DMS153 treated with DMSO at 0.1 percent for 48 hours (cell line): ENCODE data around the gene TMPRSS4.
"Not testable (repeated sequence)": the region's sequence is repeated elsewhere in the genome, so short reads cannot be mapped to it uniquely, and the experiment has no call there.

Experiments
- DNase-seq: peaks from one replicate; lab custom pipeline; 2025; ENCODE audit not compliant: unreplicated experiment; lab: John Stamatoyannopoulos, UW

Gene TMPRSS4

GRCh38 chr11:118056806-118057205 lies 20.1 kb upstream of the TMPRSS4 start:
- DNase-seq, result no peak

- no peak for DNase-seq
Measured at GRCh38 chr11:118057251-118058145, 19.4 kb upstream of the TMPRSS4 start.

DNA sequence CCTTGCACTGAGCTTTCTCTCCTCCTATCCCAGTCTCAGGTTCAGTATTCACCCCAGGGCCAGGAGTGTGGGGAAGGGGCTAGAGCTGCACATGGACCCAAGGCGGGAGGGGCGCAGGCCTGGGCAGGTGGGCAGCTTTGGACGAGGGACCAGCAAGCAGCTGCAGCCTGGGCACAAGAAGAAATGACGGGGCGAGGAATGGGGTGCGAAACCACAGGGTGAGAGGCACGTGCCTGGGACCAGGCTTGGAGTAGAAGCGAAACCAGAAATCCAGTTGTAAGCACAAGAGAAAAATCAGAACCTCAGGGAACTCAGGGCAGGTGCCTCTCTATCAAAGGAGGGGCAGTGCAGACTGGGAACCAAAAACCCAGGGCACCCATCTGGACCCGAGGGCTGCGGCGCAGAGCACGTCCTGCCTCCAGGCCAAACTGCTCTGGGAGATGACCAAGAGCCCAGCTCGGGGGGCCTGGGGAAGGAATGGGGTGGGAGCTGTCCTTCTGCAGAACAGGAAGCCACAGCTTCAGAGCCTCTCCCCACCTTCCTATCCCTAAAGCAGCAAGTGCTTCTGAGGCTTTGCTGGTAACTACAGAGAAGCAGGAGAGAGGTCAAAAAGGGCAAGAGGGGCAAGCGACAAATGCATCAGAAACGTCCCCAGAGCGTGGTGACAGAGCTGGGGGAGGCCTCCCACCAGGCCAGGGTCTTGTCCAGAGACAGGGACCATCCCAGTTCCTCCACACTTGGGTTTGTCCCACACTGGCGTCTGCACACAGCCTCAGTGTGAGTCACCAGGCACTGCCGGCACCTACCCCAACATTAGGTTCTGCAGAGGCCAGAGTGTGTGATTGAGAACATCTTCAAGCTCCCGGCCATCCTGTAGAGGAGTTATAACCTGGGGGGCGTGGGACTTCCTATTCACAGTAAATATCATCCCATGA lies 18.3 kb upstream of the TMPRSS4 start:
- DNase-seq, result no peak

DNA sequence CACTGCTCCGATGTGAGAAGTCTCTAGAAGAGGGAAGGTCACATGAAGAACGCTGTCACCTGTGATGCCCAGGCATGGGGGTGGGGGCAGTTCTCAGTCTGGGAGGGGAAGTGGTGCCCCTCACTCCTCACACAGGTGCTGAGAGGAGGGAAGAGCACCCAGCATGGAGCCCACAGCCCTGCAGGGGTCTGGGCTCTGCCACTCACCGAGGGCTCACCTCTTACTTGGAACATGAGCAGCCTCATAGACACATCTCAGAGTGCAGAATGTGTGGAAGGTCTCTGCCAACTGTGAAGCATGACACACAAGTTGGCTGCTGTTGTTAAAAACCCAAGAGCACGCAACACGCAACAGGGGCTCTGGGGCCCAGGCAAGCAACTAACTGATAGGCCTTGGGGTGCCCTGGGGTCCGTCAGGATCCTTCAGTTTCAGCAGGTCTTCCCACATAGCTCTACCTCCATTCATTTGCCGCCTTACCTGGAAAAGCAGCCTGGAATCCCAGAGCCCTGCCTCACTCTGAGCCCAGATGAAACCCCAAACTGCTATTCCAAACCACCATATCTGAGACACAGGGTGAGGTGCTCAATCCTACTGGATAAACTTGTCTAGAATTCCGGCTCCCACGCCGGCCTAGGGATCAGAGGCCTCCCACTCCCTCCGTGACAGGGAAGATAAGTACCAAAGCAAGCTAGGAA lies 17.5 kb upstream of the TMPRSS4 start:
- no peak for DNase-seq

DNA sequence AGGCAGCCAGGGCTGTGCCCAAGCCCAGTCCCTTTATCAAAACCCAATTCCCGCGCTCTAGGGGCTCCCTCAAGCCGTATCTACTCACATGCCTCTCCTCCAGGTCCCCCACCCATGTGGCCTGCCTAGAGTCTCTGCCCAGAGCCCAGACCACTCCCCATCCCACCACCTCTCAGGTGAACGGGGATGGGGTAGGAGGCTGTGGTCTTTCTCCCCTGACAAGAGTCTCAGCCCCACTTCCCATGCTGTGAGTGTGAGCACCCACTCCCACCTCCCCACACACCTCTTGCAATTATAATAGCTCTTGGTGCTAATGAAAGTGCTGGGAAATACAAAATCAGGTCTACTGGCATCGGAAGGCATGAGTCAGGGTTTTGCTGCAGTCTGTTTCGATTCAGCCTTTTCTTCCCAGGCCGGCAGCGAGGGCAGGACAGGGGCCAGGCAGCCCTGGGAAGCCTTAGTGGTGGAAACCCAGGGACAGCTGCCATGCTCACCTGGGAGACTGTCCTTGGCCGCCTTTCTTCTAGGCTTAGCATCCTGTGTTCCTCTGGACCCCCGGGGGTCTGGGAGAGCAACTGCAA lies 16.7 kb upstream of the TMPRSS4 start:
- DNase-seq, result no peak

DNA sequence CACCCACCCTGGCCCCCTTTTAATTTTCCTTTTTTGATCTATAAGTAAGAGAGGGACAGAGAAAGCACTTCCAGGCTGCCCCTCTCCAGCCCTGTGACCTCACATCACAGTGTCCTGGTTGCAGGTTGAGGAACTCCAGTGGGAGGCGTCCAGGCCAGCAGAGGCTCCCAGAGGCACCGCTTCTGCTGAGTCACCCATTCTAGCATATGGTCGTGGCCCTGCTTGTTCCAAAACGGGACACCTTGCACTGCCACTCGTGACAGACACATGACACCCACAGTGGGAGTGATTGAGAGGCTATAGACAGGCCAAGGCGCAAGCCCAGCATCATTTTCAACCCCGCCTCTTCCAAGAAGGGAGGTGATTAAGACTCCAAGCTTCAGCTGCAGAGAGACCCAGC lies 16.0 kb upstream of the TMPRSS4 start:
- no peak for DNase-seq

- no peak for DNase-seq
Measured at GRCh38 chr11:118061586-118062125, 15.2 kb upstream of the TMPRSS4 start.

DNA sequence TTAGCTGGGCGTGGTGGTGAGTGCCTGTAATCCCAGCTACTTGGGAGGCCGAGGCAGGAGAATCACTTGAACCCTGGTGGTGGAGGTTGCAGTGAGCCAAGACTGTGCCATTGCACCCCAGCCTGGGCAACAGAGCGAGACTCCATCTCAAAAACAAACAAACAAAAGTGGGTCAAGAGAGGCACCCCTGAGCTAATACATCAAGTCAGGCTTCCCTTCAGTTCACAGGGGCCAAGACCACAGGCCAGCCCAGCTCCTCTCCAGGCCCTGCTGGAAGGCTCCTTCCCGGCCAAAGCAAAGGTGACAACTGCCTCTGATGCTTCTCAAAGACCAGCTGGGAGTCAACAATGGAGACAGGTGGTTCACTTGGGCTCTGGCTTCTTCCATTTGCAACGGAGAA lies 14.7 kb upstream of the TMPRSS4 start:
- not testable (repeated sequence) for DNase-seq

- not testable (repeated sequence) for DNase-seq
Measured at GRCh38 chr11:118062631-118063030, 14.2 kb upstream of the TMPRSS4 start.

DNA sequence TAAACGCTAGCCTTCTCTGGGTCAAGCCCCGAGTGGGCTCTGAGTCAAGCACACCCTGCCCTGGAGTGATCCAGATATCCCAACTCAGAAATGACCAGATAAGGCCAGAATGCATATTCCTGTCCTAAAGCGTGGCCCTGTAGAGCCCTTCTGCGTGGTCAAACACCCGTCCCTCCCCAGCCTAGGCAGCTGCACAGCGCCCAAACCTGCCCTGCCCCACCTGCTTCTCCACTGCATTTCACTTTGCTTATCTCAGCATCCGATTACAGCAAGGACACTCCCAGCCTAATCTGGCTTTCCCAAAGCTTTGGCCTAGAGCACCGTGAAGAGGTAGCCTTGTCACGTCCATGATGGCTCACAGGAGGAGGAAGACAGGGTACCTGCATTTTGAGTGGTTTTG lies 11.9 kb upstream of the TMPRSS4 start:
- DNase-seq, result no peak

DNA sequence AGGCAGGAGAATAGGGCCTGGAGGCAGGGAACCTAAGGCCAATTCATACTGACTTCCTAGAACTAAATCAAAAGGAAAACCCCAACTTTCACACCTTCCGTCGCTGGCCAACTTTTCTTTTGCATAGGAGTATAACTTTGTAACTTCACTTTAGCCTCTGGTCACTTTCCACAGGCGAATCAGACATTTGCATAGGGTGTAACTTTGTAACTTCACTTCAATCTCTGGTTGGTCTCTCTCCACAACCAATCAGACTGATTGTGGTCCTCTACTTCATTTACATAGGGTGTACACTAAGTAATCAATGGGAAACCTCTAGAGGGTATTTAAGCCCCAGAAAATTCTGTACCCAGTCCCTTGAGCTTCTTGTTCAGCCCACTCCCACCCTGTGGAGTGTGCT lies 11.5 kb upstream of the TMPRSS4 start:
- no peak for DNase-seq

GRCh38 chr11:118067006-118067405 lies 9.9 kb upstream of the TMPRSS4 start:
- no peak for DNase-seq

DNA sequence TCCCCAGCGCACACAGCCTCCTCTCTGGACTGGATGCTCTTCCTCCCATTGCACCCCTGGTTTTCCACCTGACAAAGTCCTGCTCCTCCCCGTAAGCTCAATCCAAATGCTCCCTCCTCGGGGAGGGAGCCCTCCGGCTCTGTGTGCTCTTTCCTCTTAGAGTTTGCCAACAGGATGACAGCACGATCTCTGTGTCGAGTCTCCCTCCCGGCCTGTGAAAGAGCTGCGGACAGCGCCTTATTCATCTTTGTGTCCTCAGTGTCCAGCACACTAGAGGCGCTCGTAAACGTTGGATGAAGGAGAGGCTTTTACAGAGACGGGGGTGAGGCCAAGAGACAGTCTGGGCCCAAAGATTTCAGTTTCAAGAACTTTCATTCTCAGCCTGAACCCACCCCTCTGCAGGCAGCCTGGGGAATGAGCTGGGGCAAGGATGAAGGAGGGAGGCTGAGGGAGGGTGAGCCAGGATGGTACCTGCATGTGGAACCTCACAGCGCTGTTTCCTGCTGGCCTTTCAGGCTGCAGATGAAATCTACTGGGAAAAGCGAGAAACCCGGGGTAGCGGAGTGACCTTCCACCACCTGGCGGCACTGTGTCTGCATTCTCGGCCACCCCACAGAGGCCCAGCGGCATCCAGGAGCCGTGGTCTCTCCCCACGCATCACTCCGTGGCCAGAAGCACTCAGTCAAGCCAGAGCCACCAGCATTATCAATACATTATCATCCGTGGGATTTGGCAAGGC lies 8.5 kb upstream of the TMPRSS4 start:
- no peak for DNase-seq

GRCh38 chr11:118068945-118069612 lies 7.8 kb upstream of the TMPRSS4 start:
- no peak for DNase-seq

- DNase-seq, result no peak
Measured at GRCh38 chr11:118071416-118072030, 5.4 kb upstream of the TMPRSS4 start.

GRCh38 chr11:118073554-118073953 lies 3.3 kb upstream of the TMPRSS4 start:
- no peak for DNase-seq

DNA sequence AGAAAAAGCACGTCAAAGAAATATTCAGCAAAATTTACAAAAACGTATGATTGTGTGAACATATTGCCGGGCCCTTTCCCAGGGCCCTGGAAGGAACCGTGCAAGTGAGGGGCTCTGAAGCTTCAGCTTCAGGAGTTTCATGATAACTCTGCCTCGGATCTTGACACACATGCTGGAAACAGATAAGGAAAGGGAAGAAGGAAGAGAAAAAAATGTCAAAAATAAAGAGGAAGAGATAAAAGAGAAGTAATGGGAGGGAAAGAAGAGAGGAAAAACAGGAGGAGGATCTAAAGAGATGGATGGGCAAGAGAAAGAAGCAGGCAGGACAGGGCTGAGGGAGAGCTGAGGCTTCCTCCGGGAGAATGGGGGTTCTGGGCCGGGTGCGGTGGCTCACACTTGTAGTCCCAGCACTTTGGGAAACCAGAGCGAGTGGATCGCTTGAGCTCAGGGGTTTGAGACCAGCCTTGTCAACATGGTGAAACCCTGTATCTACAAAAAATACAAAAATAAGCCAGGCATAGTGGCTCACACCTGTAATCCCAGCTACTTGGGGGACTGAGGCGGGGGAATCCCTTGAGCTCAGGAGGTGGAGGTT lies 2.7 kb upstream of the TMPRSS4 start:
- DNase-seq, result no peak

DNA sequence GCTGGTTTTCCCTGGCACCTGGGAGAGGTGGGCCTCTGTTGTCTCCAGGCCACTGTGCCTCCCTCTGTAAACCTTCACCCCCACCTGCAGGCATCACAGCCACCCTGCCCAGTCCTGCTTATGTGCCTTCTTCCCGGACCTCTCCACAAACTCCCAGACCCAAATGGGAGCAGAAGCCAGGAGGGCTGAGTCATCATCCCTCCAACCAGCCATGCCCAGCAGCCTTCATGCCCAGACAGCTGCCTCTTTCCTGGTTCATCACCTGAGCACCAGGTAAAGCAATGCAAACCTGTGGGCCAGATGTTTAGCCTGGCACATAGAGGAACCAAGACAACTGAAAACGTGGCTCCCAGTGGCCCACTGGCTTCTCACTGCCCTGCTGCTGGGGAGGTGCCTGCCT lies 2.1 kb upstream of the TMPRSS4 start:
- DNase-seq, result no peak
